Activated naive CD4-positive, alpha-beta T cell treated with anti-CD3 and anti-CD28 coated beads, Interleukin-2, amount 50 U/mL, for 24 hours (primary cell): ENCODE data around the gene RBCK1.

ENCODE experiments used
- H3K27ac Mint-ChIP-seq: one replicate; pipeline ENCODE4 v1.8.0; 2021; ENCODE audit warnings: mild to moderate bottlenecking, mixed read lengths
- H3K27me3 Mint-ChIP-seq: one replicate; pipeline ENCODE4 v1.8.0; 2021; ENCODE audit warnings: mixed read lengths
- H3K36me3 Mint-ChIP-seq: one replicate; pipeline ENCODE4 v1.8.0; 2021; ENCODE audit warnings: mixed read lengths
- H3K4me1 Mint-ChIP-seq: one replicate; pipeline ENCODE4 v1.8.0; 2021; ENCODE audit warnings: mixed read lengths
- H3K4me3 Mint-ChIP-seq: one replicate; pipeline ENCODE4 v1.8.0; 2021; ENCODE audit warnings: mild to moderate bottlenecking, mixed read lengths
- H3K9me3 Mint-ChIP-seq: one replicate; pipeline ENCODE4 v1.8.0; 2021; ENCODE audit warnings: mixed read lengths

RBCK1 gene

DNA sequence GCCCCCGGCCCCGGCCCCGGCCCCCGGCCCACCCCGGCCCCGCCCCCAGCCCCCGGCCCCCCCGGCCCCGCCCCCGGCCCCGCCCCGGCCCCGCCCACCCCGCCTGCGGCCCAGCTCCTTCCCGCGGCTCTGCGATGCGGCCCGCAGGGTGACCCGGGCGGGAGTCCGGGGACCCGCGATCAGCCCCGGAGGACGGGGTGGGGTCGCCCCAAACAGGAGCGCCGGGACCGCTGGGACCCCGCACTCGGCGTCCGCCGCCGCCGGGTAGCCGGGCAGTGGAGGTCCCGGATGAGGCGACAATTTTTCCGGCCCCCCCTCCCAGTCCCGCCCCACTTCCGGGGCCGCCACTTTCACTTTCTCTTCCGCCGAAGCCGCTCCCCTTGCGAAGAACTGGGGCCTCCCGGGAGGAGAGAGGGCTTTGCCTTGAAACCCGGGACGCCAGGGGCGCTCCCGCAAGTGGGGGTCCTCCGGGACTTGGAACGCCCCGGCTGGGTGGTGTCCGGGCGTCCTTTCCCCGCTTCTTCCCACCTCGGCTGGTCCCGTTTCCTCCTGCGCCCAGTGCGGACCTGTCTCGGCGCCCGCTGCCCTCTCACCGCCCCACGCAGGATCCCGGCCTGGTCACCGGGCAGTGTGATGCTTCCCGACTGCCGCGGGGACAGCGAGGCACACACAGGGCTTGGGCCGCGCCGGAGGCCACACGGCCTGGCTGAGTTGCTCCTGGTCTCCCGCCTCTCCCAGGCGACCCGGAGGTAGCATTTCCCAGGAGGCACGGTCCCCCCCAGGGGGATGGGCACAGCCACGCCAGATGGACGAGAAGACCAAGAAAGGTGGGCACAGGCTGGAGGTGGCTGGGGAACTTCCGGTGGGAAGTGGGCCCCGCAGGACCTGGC lies at the start of gene RBCK1:
RBCK1 (plus strand) TSS at position 347 of the 890 bp plus-strand sequence; CDS start at position 806, 459 bp downstream.
- Mint-ChIP-seq H3K27ac (peak within 1 kb of the TSS; percentile 97), H3K36me3 (peaks cover 22% of the 10 kb centered on the region), H3K4me3 (peak within 1 kb of the TSS; percentile 98), H3K4me1 (peaks cover 47% of the 10 kb centered on the region), H3K27me3 (no peaks in the 10 kb centered on the region), H3K9me3 (no peaks in the 10 kb centered on the region)

DNA sequence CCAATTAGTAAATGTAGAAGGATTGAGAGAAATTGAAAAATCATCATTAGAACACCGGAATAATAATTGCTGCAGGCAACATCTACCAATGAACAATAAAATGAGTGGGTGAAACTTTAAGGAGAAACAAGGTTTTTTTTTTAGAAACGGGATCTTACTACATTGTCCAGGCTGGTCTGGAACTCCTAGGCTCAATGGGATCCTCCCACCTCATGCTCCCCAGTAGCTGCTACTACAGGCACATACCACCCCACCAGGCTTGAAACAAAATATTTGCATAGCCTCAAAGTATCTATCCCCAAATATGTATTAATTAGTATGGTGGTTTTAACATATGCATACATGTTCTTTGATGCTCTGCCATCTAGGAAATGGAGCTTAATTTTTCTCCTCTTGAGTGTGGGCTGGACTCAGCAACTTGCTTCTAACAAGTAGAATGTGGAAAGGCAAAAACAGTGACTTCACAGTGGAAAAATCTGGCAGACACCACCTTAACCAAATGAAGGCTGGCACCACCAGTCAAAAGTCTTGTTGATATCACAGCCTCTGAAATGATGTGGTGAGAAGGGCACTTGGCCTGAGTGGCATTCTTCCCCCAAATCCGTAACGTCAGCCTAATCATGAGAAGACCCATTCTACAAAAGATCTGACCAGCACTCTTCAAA lies 49.1 kb upstream of the RBCK1 start:
- H3K9me3 Mint-ChIP-seq, result no peaks in the 10 kb centered on the region
- no peaks in the 10 kb centered on the region for H3K36me3 Mint-ChIP-seq
- H3K27me3 Mint-ChIP-seq, result no peaks in the 10 kb centered on the region
- H3K27ac Mint-ChIP-seq, result no peak overlapping the region
- no peak overlapping the region for H3K4me3 Mint-ChIP-seq
- H3K4me1 Mint-ChIP-seq, result peaks cover 11% of the 10 kb centered on the region

DNA sequence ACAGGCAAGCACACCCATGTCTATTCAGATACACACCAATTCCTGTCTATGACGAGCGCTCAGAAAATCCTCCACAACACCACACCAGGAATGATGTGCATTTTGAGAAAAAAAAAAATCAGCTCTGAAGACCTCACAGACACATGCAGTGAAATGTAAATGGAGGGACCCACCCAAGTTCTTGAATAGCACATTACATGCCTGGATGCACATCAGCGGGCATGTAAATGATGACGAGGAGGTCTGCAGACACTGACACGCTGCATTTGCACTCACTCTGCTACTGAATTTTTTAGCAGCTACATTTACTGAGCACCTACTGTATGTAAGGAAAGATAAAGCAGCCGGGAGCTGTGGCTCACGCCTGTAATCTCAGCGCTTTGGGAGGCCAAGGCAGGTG lies 46.5 kb upstream of the RBCK1 start:
- no peaks in the 10 kb centered on the region for H3K27me3 Mint-ChIP-seq
- H3K27ac Mint-ChIP-seq, result no peak overlapping the region

DNA sequence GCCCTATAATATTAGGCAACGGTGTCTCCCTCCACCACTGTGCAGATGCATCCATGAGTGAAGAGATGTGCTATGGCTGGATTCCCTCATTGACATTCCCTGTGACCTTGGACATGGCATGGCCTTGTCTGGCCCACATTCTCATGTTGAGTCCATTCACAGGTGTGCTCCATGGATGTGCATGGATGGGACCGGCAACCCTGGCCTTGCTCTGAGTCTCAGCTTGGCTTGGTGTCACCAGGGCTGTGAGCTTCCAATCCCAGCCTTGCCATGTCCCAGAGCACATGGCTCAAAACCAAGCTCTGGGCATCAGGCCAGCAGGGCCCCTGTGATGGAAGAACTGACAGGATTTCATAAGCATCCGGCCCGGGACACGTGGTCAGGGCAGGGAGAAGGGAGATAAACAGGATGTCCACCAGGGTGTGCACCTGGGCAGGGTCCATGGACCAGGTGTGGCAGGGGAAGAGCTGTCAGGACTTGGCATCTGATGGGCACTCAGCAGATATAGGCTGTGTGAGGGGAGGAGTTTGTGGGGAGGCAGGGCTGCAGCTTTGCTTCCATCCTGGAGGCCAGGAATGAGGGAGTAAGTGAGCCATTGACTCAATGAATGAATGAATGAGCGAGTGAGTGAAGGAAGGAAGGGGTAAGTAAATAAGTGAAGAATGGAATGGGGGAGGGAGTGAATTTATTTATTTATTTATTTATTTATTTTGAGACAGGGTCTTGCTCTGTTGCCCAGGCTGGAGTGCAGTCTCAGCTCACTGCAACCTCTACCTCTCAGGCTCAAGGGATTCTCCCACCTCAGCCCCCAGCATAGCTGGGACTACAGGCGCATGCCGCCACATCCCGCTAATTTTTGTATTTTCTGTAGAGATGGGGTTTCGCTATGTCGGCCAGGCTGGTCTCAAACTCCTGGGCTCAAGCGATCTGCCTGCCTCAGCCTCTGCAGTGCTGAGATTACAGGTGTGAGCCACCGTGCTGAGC lies 45.5 kb upstream of the RBCK1 start:
- Mint-ChIP-seq H3K9me3 (no peaks in the 10 kb centered on the region), H3K27me3 (no peaks in the 10 kb centered on the region), H3K4me3 (no peak overlapping the region), H3K27ac (peak overlapping the region; percentile 82), H3K36me3 (no peaks in the 10 kb centered on the region), H3K4me1 (peaks cover 39% of the 10 kb centered on the region)

More for the DNA sequence above, 46.5 kb upstream of the RBCK1 start:
- Mint-ChIP-seq H3K4me1 (peaks cover 32% of the 10 kb centered on the region), H3K9me3 (no peaks in the 10 kb centered on the region), H3K36me3 (no peaks in the 10 kb centered on the region), H3K4me3 (no peak overlapping the region)

DNA sequence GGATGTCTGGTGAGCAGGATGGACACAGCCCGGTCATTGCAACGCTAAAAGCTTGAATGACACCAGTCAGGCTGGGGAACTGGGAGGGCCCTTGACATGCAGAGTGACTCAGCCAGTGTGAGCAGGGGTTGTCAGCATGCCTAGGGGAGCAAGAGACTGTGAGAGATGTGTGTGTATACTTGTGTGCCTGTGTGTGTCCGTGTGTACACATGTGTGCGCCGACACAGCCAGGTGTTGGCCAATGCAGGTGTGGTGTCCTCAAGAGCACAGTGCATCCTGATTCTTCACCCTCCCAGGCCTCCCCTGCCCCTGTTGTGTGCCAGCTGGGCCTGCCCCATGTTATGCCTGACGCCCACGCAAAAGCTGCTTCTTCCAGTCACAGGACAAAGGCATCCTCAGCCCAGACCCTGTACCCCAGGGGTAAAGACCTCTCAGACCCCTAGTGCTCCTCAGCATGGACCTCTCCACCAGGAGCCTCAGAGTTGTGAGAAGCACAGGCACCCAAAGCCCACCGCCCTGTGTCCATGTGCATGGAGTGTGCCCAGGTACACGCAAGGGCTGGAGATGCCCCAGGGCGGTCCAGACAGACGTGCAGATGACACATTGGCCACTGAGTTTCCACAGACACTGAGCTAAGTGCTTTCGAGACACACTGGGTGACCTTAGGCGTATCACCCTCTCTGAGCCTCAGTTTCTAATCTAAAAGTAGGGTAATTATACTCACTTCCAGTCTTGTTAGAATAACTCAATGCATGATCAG lies 44.6 kb upstream of the RBCK1 start:
- no peaks in the 10 kb centered on the region for H3K27me3 Mint-ChIP-seq
- H3K4me1 Mint-ChIP-seq, result peaks cover 44% of the 10 kb centered on the region
- no peaks in the 10 kb centered on the region for H3K9me3 Mint-ChIP-seq
- no peak overlapping the region for H3K4me3 Mint-ChIP-seq
- no peak overlapping the region for H3K27ac Mint-ChIP-seq
- H3K36me3 Mint-ChIP-seq, result no peaks in the 10 kb centered on the region

DNA sequence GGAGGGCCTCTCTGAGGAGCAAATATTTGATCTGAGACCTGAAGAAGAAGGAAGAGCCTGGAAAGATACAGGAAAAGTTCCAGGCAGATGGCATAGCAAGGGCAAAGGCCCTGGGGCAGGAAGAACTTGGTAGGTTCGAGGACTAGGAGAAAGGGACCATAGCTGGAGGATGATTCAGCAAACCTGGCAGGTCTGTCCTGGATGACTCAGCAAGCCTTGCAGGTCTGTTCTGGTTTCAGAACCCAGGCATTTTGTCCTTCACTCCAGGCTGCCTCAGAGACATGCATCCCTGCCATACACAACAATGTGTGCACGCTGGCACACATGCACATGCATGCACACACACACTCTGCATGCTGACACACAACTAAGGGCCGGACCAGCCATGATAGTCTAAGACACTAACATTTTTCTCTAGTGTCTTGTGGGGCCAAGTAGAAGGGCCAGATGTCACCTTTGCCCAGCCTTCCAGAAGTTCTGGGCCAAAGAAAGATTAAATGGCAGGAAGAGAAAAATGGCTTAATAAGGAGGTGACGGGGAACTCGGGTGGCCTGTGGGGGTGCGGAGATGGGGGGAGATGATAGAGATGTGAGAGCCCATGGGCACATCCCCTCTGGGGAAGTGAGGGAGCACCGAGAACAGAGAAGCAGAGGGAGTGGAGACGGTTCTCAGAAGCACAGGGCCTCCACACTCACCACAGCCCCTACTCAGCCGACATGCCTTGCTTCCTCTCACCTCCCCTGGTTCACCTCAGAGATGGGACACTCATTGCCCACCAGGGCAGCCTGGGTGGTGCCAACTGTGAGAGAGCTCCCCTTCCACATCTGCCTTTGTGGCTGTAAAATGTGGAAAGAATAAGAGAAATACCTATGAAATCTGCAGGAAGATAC lies 42.9 kb upstream of the RBCK1 start:
- Mint-ChIP-seq H3K36me3 (no peaks in the 10 kb centered on the region), H3K27ac (peak overlapping the region; percentile 64), H3K9me3 (no peaks in the 10 kb centered on the region), H3K27me3 (no peaks in the 10 kb centered on the region), H3K4me1 (peaks cover 47% of the 10 kb centered on the region), H3K4me3 (peak overlapping the region; percentile 46)

DNA sequence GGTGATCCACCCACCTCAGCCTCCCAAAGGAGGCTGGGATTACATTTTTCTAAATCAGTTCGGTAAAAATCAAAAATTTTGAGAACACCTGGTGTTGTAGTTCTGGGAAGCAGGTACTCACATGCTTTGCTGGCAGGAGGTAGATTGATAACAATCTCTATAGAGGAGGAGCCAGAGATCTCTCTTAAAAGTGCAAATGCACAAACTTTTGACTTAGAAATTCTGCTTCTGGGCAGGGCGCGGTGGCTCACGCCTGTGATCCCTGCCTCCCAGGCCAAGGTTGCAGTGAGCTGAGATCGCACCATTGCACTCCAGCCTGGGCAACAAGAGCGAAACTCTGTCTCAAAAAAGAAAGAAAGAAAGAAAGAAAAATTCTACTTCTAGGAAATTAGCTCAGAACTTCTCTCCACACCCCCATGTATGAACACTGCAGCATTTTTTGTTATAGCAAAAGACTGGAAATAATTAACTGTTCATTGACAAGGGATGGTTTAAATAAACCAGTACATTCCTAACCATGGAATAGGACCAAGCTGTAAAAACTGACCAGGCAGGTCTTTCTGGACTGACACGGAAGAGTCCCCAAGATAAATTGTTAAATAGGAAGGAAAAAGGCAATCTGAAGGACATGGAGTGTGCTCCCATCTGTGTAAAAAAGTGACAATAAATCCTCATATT lies 41.9 kb upstream of the RBCK1 start:
- Mint-ChIP-seq H3K4me1 (peaks cover 53% of the 10 kb centered on the region), H3K27me3 (no peaks in the 10 kb centered on the region), H3K9me3 (no peaks in the 10 kb centered on the region), H3K4me3 (peak overlapping the region; percentile 34), H3K36me3 (no peaks in the 10 kb centered on the region), H3K27ac (peak overlapping the region; percentile 52)

DNA sequence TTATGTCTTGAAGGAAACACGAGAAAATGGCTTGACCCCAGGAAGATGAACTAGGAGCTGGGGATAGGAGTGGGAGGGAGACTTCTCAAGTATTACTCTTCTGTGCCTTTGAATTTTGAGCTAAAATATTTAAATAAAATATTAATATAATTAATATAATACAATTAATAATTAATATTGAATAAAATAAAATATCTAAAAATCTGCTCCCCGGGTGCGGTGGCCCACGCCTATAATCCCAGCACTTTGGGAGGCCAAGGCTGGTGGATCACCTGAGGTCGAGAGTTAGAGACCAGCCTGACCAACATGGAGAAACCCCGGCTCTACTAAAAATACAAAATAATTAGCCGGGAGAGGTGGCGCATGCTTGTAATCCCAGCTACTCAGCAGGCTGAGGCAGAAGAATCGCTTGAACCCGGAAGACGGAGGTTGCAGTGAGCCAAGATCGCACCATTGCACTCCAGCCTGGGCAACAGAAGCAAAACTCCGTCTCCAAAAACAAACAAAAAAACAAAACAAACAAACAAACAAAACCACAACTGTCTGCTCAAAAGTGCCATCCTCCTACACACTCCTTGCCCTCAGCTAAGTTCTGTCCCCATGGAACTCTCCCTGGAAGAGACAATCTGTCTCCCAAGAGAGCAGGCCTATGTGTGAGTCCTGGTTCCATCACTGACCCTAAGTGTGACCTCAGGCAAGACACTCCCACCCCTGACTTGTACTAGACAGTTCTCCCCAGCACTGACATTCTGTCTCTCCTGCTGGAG lies 41.2 kb upstream of the RBCK1 start:
- no peaks in the 10 kb centered on the region for H3K36me3 Mint-ChIP-seq
- no peaks in the 10 kb centered on the region for H3K9me3 Mint-ChIP-seq
- H3K4me1 Mint-ChIP-seq, result peaks cover 55% of the 10 kb centered on the region
- no peaks in the 10 kb centered on the region for H3K27me3 Mint-ChIP-seq
- no peak overlapping the region for H3K4me3 Mint-ChIP-seq
- peak overlapping the region; percentile 83 for H3K27ac Mint-ChIP-seq

DNA sequence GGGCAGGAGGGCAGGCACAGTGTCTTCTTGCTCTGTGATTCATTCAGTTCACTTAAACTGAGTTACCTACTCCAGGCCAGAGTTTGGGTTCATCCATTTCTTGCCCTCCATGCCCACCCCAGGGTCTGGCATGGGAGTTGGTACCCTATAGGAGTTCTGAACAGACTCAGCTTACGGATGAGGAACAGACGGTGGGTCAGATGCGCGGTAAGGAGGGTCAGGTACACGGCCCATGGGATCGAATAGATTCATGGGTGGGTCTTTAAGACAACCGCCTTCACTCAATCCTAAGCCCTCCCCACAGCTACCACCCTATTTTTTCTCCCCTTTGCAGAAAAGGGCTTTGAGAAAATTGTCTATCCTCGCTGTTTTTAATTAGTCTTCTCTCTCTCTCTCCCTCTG lies 40.6 kb upstream of the RBCK1 start:
- no peaks in the 10 kb centered on the region for H3K27me3 Mint-ChIP-seq
- peaks cover 56% of the 10 kb centered on the region for H3K4me1 Mint-ChIP-seq
- peak overlapping the region; percentile 83 for H3K27ac Mint-ChIP-seq

DNA sequence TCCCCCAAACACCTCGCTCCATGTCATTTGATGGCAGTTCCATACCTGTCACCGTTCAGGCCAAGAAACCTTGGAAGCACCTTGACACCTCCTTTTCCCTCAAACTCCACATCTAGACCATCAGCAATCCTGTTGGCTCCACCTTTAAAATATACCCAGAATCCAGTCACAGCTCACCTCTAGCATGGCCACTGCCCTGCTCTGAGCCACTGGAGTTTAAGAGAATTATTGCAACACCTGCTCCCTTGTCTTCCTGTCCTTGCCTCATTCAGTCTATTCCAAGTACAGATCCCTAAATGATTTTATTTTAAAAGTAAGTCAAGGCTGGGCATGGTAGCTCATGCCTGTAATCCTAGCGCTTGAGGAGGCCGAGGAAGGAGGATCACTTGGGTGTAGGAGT lies 39.2 kb upstream of the RBCK1 start:
- H3K4me1 Mint-ChIP-seq, result peaks cover 64% of the 10 kb centered on the region
- H3K4me3 Mint-ChIP-seq, result no peak overlapping the region
- no peaks in the 10 kb centered on the region for H3K27me3 Mint-ChIP-seq
- no peaks in the 10 kb centered on the region for H3K9me3 Mint-ChIP-seq
- H3K27ac Mint-ChIP-seq, result no peak overlapping the region
- H3K36me3 Mint-ChIP-seq, result no peaks in the 10 kb centered on the region

More for the DNA sequence above, 40.6 kb upstream of the RBCK1 start:
- H3K9me3 Mint-ChIP-seq, result no peaks in the 10 kb centered on the region
- H3K36me3 Mint-ChIP-seq, result no peaks in the 10 kb centered on the region
- no peak overlapping the region for H3K4me3 Mint-ChIP-seq

DNA sequence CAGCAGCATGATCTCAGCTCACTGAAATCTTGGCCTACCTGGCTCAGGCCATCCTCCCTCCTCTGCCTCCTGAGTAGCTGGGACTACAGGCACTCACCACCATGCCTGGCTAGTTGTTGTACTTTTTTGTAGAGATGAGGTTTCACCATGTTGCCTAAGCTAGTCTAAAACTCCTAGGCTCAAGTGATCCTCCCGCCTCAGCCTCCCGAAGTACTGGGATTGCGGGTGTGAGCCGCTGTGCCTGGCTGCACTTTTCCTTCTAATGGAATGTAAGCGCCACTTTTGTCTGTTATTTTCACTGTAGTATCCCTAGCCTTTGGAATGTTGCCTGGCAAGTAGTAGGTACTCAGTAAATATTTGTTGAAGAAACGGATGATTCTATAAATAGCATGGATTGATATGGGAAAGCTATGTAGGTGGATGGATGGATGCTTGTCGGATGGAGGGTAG lies 37.9 kb upstream of the RBCK1 start:
- H3K27me3 Mint-ChIP-seq, result no peaks in the 10 kb centered on the region
- no peak overlapping the region for H3K27ac Mint-ChIP-seq
- H3K4me1 Mint-ChIP-seq, result peaks cover 52% of the 10 kb centered on the region
- H3K36me3 Mint-ChIP-seq, result no peaks in the 10 kb centered on the region
- no peak overlapping the region for H3K4me3 Mint-ChIP-seq
- H3K9me3 Mint-ChIP-seq, result no peaks in the 10 kb centered on the region

DNA sequence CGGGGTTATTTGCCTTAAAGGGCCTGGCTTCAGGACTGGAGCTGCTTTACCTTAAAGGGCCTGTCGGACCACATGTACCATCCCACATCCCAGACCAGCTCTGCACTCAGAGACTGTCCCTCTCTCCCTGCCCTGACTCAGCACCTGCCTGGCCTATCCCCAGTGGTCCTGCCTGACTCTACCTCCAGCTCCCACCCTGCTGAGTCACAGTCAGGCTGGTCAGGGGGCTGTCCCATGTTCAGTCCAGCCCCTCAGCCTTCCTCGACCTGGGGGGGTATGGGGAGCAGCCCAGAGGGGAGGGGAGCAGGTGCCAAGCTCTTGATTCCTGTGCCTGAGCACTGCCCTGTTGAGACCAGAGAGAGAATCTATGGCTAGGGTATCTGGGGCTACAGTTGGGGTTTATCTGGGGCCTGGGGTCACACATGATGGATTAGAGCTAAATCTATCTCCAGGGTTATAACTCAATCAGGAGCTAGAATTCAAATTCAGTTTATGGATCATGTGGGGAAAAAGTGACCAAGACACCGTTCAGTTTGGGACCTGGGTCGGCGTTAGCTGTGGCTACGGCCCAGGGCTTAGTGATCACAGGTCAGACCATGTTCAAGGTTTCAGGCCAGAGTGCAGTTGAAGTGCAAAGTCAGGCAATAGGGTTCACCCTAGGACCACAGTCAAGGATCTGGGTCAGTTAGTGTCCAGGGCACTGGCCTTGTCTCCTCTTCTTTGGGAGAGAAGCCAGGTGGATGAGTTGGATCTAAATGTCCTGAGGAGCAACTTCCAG lies 36.9 kb upstream of the RBCK1 start:
- peaks cover 42% of the 10 kb centered on the region for H3K4me1 Mint-ChIP-seq
- H3K27ac Mint-ChIP-seq, result no peak overlapping the region
- H3K36me3 Mint-ChIP-seq, result no peaks in the 10 kb centered on the region
- H3K9me3 Mint-ChIP-seq, result no peaks in the 10 kb centered on the region
- no peaks in the 10 kb centered on the region for H3K27me3 Mint-ChIP-seq
- no peak overlapping the region for H3K4me3 Mint-ChIP-seq
